NCI-H748 (cell line): Measurements from ENCODE around the gene KRT7.
"Not testable (repeated sequence)": the region's sequence is repeated elsewhere in the genome, so short reads cannot be mapped to it uniquely, and the experiment has no call there.

ENCODE experiments used
- DNase-seq: peaks from one replicate; lab custom pipeline; 2025; ENCODE audit not compliant: unreplicated experiment; lab: John Stamatoyannopoulos, UW

Gene KRT7

DNA sequence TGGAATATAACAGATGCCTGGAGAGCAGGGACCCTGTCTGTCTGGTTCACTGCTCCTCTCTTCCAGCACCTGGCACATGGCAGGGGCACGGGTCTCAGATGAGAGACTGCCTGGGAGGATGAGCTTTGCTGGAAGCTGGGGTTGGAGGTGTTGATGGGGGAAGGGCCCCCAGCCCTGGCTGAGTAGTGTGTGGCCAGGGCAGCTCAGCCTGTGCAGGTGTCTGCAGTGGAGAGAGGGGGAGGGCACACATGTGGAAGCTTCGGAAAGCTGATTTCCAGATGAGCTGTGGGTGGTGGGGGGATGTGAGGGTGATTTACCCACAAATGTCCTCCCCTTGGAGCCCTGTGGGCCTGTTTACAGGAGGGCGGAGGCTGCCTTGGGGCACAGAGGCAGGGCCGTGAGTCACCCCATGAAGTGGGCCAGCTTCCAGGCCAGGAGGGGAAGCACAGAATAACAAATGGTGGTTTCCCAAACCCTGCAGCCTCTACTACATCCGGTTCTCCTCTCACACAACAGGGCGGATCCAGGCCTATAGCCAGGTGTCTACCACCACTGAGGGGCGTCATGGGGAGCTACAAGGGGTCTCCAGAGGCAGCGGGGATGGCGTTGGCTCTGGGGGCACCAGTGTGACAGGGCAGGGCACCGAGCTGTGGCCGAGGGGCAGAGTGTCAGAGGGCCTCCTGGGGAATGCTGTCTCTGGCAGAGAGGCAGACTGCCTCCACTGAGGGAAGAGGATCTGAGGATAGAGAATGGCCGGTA is 11.0 kb downstream of the KRT7 start:
- no peak for DNase-seq

DNA sequence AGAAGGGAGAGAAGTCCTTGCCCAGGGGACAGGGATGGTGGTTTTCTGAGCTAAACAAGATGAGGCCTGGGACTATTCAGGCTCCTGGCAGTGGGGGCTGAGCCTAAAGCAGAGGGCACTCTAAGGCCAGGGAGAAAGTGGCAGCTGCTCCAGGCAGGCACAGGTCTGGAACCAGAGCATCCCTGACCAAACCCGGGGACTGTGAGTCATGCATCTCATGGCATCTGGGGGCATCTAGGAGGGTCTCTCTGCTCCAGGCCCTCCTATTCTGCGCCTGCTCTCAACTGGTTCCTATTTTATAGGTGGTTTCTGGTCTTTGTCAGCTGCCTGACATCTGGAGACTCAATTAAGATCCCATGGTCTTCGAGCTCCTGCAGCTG is 11.6 kb downstream of the KRT7 start:
- no peak for DNase-seq

DNA sequence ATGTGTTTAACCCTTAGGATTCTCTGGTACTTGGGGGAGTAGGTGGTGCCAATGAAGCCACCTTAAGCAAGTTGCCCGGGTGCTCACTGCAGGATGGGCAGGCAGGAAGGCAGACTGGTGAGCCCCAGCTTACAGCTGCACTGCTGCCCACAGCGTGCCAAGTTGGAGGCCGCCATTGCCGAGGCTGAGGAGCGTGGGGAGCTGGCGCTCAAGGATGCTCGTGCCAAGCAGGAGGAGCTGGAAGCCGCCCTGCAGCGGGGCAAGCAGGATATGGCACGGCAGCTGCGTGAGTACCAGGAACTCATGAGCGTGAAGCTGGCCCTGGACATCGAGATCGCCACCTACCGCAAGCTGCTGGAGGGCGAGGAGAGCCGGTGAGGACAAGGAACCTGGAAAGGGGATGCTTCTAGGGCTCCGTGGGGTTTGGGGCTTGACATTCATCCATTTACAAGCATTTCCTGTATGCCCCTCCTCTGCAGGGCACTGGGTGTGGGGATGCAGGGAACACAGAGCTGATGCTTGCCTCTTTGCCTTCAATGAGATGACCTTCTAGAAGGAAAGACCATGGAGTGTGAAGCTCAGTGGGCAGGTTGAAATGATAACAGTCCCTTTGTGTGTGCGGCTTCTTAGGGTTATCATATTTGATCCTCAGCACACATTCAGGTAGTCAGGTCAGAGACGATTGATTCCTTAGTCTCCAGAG is 12.4 kb downstream of the KRT7 start:
- no peak for DNase-seq

DNA sequence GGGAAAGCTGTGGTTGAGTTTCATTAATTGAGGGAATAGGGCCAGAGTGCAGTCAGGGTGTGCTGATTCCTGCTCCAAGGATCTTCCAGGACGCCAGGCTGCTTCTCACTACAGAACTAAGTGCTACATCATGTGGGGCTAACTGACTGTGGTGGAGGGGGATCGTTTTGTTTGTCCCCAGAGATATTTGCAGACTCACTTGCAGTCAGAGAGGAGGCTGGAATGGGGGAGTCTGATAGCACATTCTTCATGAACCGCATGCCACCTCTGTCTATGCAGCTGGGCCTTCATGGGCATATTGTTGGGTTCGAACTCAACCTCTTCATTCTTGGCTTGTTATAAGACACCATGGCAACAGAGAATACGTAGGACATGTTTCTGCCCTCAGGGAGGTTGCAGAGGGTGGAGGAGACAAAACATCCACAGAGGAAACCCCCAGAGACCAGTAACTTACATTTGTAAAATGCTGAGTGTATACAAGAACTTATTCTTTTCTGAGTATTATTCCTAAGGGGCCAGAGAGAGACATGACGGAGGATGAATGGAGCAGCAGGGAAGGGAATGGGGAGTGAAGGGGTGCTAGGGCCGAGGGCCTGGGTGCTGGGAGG is 13.0 kb downstream of the KRT7 start:
- no peak for DNase-seq

DNA sequence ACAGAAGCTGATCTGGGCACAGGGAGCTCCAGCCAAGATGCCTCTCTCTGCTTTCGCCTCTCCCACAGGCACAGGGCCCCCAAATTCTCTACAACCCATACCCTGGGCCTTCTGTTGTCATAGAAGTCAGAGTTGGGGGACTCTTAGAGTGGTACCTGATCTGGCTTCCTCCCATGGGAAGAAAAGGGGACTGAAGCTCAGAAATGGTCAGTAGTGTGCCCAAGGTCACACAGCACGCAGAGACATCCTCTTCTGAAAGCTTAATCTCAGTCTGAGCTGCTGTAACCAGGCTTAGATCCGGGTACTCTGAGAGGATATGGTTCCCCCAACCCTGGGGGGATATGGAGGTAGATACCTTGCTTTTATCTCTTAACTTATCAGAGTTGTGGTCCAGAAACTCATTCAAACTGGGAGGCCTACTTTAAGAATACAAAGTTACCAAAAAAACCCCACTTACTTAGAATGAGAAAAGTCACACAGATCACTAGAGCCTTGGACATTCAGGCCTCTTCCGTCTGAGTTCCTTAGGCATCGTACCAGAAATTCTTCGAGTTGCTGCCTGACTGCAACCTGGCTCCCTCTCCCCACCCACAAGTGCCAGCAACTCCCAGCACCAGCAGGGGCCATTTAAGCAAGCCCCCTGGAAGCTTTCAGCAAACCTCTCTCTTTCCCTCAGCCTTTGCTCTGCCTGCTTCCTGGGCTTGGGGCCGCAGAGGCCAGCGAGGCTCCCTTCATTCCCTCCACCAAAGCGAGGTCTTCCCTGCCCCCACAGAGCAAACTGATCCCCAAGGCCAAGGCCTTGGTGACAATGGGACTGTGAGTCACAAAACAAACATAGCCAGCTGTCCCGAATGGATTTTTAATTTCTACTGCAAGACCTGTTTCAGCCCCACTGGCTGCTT is 13.9 kb downstream of the KRT7 start:
- DNase-seq, result peak; percentile 81

DNA sequence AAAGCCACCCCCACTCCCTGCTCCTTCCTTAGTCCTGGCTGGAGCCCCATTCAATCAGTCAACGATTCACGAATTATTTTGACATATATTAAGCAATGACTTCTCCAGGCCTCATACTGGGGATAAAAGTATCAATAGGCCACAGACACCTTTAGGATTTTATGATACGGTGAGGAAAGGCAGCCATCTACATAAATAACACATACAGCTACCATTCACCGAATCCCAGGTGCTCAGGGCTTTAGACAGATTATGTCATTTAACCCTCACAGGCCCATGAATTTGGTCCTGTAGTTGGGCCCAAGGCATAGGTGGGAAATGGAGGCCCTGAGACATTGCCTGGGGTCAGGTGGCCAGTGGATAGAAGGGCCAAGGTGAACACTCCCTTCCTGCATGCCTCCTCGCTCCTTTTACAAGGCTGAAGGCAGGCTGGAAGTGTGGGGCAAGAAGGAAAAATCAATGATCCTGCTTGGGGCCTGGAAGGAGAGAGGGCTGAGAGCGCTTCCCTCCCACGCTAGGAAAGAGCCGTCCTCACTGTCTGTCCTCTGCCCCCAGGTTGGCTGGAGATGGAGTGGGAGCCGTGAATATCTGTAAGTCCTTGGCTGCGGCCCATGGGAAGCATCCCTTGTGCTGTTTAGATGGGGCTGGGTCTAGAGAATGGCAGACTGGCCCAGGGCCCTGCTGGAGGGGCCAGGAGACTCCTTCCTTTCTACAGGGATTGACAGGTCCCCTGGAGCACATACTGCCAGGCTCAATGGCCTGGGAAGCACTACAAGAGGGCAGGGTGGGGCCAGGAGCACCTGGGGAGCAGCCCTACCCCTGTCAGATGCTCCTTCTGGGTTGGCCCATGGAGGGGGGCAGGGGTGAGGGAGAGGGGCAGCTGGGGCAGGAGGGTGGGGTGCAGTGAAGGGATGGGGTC is 14.8 kb downstream of the KRT7 start:
- no peak for DNase-seq

DNA sequence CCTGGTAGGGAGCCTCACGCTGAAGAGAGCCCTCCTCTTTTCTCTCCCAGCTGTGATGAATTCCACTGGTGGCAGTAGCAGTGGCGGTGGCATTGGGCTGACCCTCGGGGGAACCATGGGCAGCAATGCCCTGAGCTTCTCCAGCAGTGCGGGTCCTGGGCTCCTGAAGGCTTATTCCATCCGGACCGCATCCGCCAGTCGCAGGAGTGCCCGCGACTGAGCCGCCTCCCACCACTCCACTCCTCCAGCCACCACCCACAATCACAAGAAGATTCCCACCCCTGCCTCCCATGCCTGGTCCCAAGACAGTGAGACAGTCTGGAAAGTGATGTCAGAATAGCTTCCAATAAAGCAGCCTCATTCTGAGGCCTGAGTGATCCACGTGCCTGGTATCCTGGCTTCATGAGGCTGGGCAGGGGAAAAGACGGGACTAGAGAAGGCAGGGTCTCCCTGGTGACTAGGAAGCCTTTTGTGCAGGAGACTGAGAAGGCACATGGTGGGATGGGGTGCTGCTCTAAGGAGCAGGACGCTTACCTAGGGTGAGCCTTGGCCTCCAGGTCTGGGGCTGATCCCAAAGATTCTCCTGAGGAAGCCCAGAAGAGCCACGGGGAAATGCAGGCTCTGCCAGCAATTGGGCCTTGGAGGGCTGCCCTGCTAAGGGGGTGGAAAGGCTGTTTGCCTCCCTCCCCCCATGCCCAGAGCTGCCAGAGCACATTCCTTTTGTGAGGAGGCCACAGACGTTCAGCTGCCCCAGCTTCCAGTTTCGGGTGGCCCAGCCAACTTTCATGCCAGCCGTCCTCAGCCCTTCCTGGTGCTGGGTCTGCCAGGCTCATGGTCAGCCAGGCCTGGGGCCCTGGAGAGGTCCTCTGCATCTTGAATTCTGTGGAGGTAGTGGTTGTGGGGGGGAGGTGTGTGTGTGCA is 15.8 kb downstream of the KRT7 start:
- no peak for DNase-seq

DNA sequence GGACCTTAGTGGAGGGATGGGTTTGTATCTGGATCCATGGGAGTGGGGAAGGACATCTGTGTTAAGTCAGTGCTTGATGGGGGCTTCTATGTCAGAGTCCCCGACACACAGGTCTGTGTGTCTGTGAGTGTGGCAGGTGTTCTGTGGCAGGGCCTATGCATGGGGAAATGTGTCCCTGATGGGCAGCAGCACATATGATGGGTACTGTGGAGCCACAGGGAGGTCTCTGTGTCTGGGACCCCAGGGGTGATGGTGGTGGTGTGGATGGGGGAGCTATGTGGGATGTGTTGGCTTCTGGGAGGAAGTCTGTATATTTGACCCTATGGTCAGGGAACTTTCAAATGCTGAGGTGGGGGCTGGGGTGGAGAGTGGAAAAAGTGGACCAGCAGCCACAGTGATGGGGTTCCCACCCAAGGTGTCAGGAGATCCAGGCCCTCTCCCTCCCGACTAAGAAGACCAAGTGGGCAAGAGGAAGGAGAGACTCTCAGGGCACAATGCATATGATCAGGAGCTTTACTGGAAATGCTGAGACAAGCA is 16.5 kb downstream of the KRT7 start:
- no peak for DNase-seq

DNA sequence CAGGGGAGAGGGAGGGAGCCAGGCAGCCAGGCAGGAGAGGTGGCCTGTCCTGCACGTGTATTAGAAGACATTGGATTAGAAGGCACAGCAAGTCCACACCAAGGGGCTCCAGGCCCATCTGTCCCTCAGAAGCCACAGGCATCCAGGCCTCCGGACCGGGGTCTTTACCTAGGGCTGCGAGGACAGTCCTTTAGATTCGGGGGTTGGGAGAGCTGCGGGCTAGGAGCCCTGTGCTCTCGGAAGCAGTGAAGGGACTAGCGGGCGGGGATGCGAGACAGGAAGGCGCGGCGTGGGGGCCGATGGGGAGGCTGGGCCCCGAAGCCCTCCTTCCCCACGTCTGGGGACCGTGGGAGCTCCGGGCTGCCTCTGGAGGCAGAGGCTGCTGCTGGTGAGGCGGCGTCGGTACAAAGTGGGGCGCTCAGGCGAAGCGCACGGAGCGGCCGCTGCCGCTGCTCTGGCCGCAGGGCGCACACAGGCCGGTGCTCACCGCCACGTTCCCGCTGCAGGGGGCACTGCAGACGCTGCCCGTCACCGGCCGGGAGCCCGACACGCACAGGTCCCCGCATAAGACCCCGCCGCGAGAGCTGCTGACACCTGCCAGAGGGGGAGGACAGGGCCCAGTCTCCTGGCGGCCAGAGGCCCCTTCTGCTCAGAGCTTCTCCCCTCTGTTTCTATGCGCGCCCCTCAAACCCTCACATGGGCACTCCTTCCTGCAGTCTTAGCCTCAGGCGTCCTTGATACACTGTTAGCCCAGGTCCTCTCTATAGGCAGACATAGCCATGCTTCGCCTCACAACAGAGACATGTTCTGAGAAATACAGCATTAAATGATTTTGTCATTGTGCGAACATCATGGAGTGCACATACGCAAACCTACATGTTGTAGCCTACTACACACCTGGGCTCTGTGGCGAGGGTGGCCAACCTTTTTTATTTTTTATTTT is 17.3 kb downstream of the KRT7 start:
- DNase-seq, result no peak

DNA sequence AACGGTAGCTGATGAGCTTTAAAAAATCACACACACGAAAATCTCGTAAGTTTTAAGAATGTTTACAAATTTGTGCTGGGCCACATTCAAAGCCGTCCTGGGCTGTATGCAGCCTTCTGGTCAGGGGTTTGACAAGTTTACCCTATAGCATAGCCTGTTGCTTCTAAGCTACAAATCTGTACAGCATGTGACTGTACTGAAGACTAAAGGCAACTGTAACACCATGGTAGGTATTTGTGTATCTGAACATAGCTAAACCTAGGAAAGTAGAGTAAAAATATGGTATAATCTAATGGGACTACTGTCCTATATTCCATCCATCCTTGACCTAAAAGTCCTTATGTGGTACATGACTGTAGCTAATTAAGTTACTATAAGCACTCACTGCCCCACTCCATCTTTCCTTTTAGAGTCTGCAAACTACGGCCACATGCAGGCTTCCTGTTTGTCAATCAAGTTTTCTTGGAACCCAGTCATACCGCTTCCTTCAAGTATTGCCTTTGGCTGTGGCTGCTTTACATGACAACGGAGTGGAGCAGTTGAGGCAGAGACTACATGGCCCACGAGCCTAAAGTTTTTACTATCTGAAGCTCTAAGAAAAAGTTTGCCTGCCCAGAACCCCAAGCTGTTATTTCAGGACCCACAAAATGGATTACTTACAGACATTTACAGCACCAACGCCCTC is 18.5 kb downstream of the KRT7 start:
- DNase-seq, result no peak

DNA sequence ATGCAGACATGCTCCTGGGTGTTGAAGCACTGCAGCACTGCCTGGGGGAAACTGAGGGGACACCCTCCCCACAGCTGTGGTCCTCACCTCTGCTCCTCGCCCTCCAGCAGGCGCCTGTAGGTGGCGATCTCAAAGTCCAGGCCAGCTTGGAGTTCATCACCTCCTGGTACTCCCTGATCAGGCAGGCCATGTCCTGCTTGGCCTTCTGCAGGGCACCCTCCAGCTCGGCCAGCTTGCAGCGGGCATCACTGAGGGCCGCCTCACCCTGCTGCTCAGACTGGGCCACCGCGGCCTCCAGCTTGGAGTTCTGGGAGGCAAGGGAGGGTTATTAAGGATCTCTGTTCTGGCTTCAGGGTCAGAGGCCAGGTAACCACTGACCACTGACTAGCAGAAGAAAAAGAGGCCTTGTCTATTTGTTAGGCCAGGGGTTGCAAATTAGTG is 19.2 kb downstream of the KRT7 start:
- not testable (repeated sequence) for DNase-seq

DNA sequence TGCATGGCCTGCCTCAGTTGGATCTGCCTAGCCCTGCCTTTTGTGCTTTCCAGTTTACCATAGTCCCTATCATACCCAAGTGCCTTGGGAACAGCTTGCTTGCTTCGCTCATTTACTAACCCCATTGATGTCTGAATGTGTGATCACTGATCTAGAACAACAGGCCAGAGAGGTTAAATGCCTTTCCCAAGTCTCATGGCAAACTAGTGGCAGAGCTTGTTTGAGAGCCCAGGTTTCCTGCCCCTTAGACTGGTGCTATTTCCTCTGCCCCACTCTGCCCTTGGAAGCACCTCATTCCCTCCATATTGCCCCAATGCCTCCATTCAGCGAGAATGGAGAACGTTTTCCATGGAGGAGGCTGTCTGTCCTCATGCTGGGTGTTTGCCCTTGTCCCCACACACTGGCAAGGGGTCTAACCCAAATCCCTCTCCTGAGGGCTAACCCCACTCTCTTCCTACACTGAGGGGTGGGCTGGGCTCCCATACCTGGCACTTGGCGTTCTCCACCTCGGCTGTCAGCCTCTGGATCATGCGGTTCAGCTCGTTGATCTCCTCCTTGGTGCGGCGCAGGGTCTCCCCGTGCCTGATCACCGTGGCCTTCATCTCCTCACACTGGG is 19.8 kb downstream of the KRT7 start:
- DNase-seq, result no peak

DNA sequence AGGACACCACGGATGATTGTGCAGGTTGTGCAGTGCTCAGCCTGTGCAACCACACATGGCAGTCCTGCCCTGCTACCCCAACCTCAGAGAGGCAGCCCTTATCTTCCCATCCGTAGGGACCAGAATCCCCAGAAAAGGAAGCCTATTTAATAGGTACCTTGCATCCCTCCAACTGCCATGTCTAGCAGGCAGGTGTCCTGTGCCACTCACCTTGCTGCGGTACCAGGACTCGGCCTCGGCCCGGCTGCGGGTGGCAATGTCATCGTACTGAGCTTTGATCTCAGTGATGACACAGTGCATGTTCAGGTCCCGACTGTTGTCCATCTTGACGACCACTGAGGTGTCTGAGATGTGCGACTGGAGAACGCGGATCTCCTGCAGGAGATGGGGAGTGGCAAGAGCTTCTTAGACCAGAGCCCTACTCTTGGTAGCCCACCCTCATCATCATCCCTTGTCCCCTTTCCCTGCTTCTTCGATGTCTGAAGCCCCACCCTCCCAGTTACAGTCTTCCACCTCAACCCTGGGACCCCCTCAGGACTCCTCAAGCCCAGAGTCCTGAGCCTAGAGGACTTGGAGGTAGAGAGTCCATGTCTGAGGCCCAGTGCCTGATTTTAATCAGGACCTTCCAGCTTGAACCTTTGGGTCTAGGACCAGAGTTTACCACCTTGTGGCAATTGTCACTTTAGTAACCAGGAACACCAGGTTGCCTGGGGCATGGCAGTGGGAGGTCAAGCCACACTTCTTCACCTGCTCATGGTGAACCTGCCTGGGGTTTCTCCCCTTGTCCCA is 20.5 kb downstream of the KRT7 start:
- no peak for DNase-seq

DNA sequence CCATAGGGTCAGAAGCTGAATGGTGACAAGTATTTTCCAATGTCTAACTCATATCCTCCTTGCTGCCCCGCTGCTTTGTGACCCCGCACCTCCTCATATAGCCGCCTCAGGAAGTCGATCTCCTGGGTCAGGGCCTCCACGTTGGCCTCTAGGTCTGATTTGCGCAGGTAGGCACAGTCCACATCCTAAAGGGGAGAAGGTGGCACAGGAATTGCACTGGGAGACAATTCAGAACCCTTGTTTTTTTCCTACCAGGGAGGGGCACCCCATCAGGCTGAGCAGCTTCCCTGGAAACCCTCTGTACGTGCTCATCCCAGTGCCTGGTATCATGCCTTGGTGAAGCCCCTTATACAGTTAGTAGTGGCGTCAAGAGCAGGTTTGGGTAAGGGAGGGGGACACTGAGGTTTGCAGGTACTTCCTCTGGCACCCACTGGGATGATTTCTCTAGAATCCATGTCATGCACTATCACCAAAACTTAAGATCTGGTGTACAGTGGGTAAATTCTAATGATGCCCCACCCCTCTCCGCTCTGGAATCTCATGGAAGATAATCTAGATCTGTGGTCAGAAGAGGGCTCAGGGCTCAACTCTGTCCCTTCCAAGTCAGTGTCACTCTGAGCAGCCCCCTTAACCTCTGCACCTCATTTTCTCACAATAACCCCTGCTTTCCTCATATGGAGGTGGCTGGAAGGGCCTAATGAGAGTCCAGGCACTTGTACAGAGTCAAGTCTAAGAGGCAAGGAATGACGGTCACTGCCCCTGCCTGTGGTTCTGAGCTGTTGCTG is 21.3 kb downstream of the KRT7 start:
- DNase-seq, result no peak
